ENCODE data around the gene TMEM147.

TMEM147 gene

GRCh38 chr19:35555301-35556005 is 10.0 kb downstream of the TMEM147 start:
- H3F3A ChIP-seq (ENCODE audit: insufficient read depth, low read length): no peaks in the 10 kb centered on the region
- H4K20me1 ChIP-seq (ENCODE audit: insufficient read depth, low read length): no peaks in the 10 kb centered on the region
- no peak overlapping the region for H2AFZ ChIP-seq (ENCODE audit: low read length)
- H3K79me2 ChIP-seq (ENCODE audit: insufficient read depth, low read length): no peaks in the 10 kb centered on the region
- no peaks in the 10 kb centered on the region for H3K9me3 ChIP-seq (ENCODE audit: low read length)
- H3K9me2 ChIP-seq (ENCODE audit: low read depth, low read length): no peaks in the 10 kb centered on the region
- TF ChIP-seq CTCF (IDR thresholded peaks at IDR 0.05; ENCODE audit: low read length): peak; percentile 44; the same call in 1 of the 2 replicates
- no peak for TF ChIP-seq EZH2 (IDR thresholded peaks at IDR 0.05; ENCODE audit: borderline replicate concordance, low read length)
- H3K4me3 ChIP-seq (ENCODE audit: low read depth, low read length, poor library complexity, severe bottlenecking): no peak overlapping the region
- no peaks in the 10 kb centered on the region for H3K36me3 ChIP-seq (ENCODE audit: insufficient read depth, low read length)
- peaks cover 11% of the 10 kb centered on the region for H3K4me1 ChIP-seq (ENCODE audit: insufficient read depth, low read length, severe bottlenecking)
- H3K4me2 ChIP-seq (ENCODE audit: low read length): no peak overlapping the region
- H3K27ac ChIP-seq (ENCODE audit: low read depth, low read length, poor library complexity, severe bottlenecking): no peak overlapping the region
- no peaks in the 10 kb centered on the region; the same call in none of the 2 replicates for H3K27me3 ChIP-seq (ENCODE audit: insufficient read depth, low read length)
- H3K9ac ChIP-seq (ENCODE audit: low read length): no peak overlapping the region

GRCh38 chr19:35556025-35556590 is 10.7 kb downstream of the TMEM147 start:
- no peaks in the 10 kb centered on the region for H3K36me3 ChIP-seq (ENCODE audit: insufficient read depth, low read length)
- no peak overlapping the region for H3K4me3 ChIP-seq (ENCODE audit: low read depth, low read length, poor library complexity, severe bottlenecking)
- no peaks in the 10 kb centered on the region for H3K9me3 ChIP-seq (ENCODE audit: low read length)
- no peaks in the 10 kb centered on the region; the same call in none of the 2 replicates for H3K27me3 ChIP-seq (ENCODE audit: insufficient read depth, low read length)
- no peaks in the 10 kb centered on the region for H3K79me2 ChIP-seq (ENCODE audit: insufficient read depth, low read length)
- H2AFZ ChIP-seq (ENCODE audit: low read length): no peak overlapping the region
- H3K4me2 ChIP-seq (ENCODE audit: low read length): no peak overlapping the region
- H3K27ac ChIP-seq (ENCODE audit: low read depth, low read length, poor library complexity, severe bottlenecking): no peak overlapping the region
- no peaks in the 10 kb centered on the region for H3K9me2 ChIP-seq (ENCODE audit: low read depth, low read length)
- peaks cover 11% of the 10 kb centered on the region for H3K4me1 ChIP-seq (ENCODE audit: insufficient read depth, low read length, severe bottlenecking)
- H3K9ac ChIP-seq (ENCODE audit: low read length): no peak overlapping the region
- no peaks in the 10 kb centered on the region for H3F3A ChIP-seq (ENCODE audit: insufficient read depth, low read length)
- no peak for TF ChIP-seq CTCF (IDR thresholded peaks at IDR 0.05; ENCODE audit: low read length)
- no peak for TF ChIP-seq EZH2 (IDR thresholded peaks at IDR 0.05; ENCODE audit: borderline replicate concordance, low read length)
- no peaks in the 10 kb centered on the region for H4K20me1 ChIP-seq (ENCODE audit: insufficient read depth, low read length)

GRCh38 chr19:35556846-35557538 is 11.6 kb downstream of the TMEM147 start:
- Histone ChIP-seq H3K27me3 (ENCODE audit: insufficient read depth, low read length) (no peaks in the 10 kb centered on the region; the same call in none of the 2 replicates), H3K9me2 (ENCODE audit: low read depth, low read length) (no peaks in the 10 kb centered on the region), H3K27ac (ENCODE audit: low read depth, low read length, poor library complexity, severe bottlenecking) (no peak overlapping the region), H3K9ac (ENCODE audit: low read length) (no peak overlapping the region), H3F3A (ENCODE audit: insufficient read depth, low read length) (no peaks in the 10 kb centered on the region), H3K4me2 (ENCODE audit: low read length) (no peak overlapping the region), H4K20me1 (ENCODE audit: insufficient read depth, low read length) (no peaks in the 10 kb centered on the region), H3K79me2 (ENCODE audit: insufficient read depth, low read length) (no peaks in the 10 kb centered on the region), H3K4me1 (ENCODE audit: insufficient read depth, low read length, severe bottlenecking) (peaks cover 11% of the 10 kb centered on the region), H2AFZ (ENCODE audit: low read length) (no peak overlapping the region), H3K4me3 (ENCODE audit: low read depth, low read length, poor library complexity, severe bottlenecking) (no peak overlapping the region), H3K9me3 (ENCODE audit: low read length) (no peaks in the 10 kb centered on the region), H3K36me3 (ENCODE audit: insufficient read depth, low read length) (no peaks in the 10 kb centered on the region)
- TF ChIP-seq CTCF (IDR thresholded peaks at IDR 0.05; ENCODE audit: low read length) (no peak), EZH2 (IDR thresholded peaks at IDR 0.05; ENCODE audit: borderline replicate concordance, low read length) (no peak)

Data from OCI-LY1 (cell line).